ENCODE data around the gene RAB7A.
A peak's percentile ranks its signal among the peaks of the same experiment; 100 is the strongest.
"Not testable (repeated sequence)": the region's sequence is repeated elsewhere in the genome, so short reads cannot be mapped to it uniquely, and the experiment has no call there.

Gene RAB7A

DNA sequence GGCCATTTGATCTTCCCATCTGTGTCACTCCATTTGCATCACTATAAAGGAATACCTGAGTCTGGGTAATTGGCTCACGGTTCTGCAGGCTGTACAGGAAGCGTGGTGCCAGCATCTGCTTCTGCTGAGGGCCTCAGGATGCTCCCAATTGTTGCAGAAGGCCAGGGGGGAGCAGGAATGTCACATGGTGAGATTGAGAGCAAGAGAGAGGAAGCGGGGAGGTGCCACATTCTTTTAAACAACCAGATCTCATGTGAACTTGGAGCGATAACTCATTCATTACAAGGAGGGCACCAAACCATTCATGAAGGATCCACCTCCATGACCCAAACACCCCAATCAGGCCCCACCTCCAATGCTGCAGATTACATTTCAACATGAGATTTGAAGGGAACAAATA, 13.1 kb upstream of the RAB7A start:
- no peak for DNase-seq

DNA sequence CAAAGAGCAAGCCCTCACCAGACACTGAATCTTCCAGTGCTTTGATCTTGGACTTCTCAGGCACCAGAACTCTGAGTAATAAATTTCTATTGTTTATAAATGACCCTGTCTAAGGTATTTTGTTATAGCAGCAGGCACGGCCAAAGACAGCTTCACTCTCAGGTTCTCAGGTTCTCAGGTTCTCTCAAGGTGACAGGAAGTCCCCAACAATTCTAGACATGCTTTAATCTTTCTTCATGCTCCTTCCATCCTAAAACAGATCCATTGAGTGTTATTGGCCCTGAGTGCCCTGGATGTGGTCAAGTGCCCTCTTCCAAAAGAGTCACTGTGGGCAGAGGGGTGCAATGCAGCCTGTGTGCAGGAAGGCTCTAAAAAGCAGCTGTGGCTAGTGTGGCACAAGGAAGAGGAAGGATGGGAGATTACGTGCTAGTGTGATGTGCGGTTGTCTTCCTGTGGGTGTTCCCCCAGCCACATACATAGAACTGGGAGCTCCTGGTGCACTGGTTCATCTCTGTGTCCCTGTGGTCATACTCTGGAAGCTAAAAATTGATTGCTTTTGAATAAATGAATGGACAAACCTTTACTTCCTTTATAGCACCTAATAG, 11.0 kb upstream of the RAB7A start:
- DNase-seq, result peak; percentile 58

DNA sequence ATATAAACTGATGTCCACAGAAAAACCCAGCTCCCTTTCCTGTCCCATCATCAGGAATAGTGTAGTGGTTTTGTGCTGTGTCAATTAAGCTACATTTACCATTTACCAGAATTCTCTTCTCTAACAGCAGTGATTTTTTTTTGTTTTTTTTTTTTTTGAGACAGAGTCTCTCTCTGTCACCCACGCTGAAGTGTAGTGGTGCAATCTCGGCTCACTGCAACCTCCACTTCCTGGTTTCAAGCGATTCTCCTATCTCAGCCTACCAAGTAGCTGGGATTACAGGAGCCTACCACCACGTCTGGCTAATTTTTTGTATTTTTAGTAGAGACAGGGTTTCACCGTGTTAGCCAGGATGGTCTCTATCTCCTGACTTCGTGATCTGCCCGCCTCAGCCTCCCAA, 7.1 kb upstream of the RAB7A start:
- DNase-seq, result not testable (repeated sequence)

DNA sequence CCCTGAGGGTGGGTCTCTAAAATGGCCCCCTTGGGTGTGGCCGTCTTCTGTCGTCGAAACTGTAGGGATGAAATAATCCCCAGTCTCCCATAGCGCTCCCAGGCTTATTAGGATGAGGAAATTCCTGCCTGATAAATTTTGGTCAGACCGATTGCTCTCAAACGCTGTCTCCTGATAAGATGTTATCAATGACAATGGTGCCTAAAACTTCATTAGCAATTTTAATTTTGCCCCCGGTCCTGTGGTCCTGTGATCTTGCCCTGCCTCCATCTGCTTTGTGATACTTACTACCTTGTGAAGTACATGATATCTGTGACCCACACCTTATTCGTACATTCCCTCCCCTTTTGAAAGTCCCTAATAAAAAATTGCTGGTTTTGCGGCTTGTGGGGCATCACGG, 5.1 kb upstream of the RAB7A start:
- no peak for DNase-seq

DNA sequence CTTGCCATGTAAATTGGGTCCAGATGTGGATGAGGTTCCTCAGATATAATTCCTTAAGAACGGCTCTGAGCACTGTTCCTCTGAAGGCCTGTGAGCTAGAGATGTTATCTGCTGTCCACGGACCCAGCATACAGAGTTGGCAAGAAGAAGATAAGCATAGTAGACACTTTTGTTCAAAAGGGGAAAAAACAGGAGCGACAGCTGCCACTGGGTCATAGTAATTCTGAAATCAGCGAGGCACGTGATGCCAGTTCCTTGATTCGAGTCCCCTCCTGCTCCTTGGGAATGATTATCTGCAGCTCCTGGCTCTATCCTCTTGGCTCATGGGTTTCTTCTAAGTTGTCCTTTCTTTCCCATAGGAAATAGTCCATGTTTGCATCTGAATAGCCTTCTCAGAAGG, 2.5 kb upstream of the RAB7A start:
- DNase-seq, result peak; percentile 48

DNA sequence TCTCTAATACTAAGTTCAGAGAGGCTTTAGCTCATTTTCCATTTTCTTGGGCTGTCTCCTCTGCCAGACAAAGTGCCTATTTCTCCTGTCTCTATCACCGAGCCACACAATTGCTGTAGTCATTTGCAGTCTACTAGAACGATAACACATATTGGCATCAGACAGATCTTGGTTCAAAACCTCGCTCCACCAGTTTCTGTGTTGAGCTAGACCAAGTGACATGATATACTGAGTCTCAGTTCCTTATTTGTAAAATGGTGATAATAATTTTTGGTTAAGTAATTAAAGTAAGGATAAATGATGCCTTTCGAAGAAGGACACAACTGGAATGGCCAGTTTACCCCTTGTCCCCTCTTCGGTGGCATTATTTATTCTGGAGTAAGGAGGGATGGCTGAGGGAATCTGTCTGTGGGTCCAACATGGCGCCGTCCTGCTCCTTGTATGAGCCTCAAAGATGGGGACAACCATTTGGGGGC, 398 bp upstream of the RAB7A start:
- DNase-seq, result no peak

DNA sequence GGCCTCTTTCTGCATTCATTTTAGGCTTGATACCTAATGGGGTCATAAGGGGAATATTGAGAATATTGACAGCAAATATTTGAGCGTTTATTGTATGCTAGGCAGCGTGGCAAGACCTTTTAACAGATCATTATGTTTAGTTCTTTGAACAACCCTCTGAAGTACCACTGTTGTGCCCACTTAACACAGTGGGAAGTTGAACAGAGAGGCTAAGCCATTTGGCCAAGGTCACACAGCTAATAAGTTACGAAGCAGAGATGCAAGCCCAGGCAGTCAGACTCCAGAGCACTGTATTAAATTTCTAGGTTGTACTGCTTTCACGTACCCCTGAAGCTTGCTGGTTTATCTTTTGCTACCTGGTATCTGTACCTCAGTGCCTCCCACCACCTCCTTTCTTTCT, 1.1 kb downstream of the RAB7A start:
- DNase-seq, result no peak

DNA sequence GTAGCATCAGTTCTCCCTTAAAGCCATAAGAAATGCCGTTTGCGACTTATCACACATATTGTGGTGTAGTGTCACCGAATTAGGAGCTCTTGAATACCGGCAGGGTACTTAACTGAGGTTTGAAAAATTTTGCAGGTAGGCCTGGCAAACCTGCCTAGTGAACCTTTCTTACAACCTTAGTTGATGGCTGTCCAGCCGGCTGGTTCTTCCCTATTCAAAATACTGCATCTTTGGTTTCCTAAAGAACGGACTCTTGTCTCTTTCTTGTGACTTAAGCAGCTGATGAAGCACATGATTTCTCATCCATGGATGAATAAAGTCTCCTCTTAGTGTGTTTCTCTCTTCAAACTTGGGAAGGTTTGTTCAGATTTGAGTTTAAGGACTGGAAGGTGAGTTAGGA, 1.5 kb downstream of the RAB7A start:
- DNase-seq, result no peak

DNA sequence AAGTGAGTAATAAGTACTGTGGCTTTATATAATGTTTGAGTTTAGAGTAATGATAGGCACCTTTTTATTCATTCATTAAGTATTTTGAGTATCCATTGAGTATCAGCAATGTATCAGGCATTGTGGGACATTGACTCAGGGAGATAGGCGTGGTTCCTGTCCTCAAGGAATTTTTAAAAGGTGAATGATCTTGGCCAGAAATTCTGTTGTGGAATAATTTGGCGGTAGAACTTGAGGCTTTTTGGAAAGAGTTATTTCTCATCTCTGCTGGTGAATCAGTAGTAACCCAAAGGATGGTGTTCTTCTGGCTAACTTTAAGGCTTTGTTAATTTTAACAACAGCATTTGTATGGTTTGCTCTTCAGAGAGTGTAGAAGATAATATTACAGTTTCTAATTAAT, 2.0 kb downstream of the RAB7A start:
- DNase-seq, result no peak

DNA sequence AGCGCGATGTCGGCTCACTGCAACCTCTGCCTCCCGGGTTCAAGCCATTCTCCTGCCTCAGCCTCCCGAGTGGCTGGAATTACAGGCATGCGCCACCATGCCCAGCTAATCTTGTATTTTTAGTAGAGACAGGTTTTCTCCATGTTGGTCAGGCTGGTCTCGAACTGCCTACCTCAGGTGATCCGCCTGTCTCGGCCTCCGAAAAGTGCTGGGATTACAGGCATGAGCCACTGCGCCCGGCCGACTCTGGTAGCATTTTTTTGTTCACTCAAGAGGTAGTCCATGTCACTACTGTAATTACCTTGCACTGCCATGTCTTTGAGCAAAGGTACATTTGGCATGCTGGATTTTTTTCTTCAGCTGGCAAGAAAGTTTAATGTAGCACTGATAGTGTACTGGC, 2.5 kb downstream of the RAB7A start:
- DNase-seq, result not testable (repeated sequence)

DNA sequence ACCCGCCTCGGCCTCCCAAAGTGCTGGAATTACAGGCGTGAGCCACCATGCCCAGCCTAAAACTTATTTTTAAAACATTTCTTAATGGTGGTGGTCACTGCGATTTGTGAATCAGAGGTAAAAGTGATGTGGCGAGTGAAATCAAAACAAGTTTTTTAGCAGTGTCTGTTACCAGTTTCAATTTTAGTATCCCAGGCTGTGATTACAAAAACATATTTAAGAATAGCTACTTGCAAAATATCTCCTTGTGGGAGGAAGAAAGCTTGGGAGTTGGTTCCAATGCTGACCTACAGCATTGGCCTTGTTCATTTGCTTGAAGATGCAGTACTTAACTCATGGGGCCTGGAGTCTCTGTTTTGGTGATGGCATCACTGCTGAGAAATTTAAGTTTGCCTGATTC, 4.5 kb downstream of the RAB7A start:
- no peak for DNase-seq

DNA sequence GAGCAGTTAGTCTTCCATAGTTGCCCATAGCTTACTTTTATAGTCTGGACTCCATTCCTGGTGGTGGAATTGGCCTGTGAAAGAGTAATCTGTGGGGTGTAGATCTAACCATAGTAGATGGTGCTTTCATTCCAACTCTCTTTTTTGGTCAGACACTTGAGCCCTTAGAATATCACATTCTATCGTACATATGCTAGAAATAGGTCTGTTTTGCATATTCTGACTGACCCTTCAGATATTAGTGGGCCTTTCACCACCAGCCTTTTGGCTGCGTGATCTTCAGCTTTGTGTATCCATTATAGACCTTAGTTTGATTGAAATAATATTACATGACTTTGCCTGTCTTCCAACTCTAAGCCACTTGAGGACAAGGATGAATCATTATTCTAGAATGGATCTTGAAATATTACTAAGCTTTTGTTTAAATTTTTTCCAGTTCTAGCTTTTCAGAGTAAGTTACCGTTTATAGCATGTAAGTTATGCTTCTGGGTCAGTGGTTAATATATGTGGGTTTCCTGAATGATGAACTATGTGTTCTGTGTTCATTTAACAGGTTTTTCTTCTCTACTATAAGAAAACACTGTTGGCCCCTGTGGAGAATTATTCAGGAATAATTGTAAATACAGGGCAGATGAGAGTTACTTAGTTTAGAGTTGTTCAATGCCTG, 8.7 kb downstream of the RAB7A start:
- DNase-seq, result no peak

DNA sequence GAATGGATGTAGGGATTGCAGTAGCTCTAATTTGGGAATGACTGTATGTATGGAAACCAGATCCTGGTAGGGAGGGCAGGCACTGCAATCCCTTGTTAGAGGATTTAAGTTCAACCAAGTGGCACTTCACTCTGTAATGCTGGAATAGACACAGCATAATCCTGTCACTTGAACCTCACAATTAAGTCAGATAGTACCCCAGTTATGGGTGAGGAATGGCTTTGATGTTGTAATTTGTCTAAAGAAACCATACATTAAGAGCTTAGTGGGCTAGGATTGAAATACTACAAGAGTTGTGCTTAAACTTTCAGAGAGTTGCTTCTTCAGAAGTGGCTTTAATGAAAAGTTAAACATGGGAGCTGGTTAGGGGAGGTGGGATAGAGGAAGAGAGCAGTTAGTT, 9.3 kb downstream of the RAB7A start:
- DNase-seq, result no peak

DNA sequence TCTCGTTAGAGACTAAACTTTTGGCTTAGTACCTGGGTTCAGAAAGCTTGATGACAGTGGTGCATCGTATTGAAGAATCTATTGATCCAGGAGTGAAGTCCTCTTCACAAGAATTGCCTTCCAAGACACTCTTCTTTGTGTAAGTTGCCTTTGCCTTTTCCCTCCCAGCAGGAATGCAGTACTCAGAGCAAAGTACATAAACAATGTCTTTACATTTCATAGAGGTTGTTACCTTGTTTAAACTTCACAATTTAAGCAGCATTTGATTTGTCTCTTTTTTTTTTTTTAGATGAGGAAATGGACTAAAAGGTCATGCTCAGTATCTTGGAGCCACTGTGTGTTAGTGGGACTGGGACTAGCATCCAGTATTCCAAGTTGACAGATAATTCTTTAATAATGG, 9.9 kb downstream of the RAB7A start:
- DNase-seq, result no peak

DNA sequence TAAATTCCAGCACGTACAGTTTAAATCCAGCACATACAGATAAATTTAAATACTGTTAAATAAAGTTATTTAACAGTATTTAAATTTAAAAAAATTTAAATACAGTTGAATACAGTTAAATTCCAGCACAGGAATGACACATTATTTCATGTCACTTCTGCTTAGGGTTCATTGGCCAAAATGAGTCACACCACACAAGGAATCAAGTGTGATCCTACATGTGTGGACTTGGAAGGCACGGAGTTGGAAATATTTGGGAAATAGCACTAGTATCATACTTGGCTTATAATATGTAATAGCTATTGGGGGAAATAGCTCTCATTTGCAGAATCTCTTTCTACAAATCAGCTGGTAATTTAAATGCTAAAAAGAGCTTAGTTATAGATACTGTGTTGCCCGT, 10.6 kb downstream of the RAB7A start:
- DNase-seq, result no peak

DNA sequence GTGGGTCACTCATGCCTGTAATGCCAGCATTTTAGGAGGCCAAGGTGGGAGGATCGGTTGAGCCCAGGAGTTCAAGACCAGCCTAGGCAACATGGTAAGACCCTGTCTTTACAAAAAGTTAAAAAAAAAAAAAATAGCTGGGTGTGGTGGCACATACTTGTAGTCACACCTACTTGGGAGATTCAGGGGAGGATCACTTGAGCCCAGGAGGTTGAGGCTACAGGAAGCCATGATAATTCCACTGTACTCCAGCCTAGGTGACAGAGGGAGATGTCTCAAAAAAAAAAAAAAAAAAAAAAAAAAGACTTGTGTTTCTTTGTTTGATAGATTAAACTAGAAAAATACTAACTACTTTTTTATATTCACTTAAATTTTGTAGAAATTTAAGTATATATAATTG, 14.6 kb downstream of the RAB7A start:
- peak; percentile 60 for DNase-seq

DNA sequence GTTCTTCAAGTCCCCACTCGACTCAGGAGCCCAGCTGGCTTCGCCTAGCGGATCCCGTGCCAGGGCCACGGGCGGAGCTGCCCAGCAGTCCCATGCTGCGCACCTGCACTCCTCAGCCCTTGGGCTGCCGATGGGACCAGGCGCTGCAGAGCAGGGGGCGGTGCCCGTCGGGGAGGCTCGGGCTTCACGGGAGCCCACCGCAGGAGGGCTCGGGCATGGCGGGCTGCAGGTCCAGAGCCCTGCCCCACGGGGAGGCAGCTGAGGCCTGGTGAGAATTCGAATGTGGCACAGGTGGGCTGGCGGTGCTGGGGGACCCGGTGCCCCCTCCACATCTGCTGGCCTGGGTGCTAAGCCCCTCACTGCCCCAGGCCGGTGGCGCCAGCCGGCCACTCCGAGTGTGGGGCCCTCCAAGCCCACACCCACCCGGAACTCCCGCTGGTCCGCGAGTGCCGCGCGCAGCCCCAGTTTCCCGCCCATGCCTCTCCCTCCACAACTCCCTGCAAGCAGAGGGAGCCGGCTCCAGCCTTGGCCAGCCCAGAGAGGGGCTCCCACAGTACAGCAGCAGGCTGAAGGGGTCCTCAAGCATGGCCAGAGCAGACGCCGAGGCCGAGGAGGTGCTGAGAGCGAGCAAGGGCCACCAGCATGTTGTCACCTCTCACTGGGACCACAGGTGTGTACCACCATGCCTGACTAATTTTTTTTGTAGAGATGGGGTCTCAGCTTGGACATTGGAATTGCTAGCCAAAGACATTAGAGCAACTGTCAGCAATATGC, 17.0 kb downstream of the RAB7A start:
- DNase-seq, result no peak

DNA sequence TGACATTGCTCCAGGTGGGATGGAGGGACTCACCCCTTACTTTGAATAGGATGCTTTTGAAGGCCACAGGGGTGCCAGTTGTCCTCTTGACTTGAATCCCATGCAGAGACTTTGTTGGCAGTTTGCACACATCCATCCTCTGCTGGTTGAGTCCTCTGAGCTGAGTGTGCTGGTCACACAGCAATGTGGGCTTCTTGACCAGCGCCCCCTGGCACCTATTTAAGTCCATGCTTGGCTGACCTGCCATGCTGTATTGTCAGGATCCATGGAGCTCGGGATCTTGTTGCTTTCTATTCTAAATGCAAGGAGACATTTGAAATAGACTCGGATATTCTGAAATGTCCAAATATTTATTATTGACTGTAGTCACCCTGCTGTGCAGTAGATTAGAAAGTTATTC, 19.8 kb downstream of the RAB7A start:
- DNase-seq, result no peak

DNA sequence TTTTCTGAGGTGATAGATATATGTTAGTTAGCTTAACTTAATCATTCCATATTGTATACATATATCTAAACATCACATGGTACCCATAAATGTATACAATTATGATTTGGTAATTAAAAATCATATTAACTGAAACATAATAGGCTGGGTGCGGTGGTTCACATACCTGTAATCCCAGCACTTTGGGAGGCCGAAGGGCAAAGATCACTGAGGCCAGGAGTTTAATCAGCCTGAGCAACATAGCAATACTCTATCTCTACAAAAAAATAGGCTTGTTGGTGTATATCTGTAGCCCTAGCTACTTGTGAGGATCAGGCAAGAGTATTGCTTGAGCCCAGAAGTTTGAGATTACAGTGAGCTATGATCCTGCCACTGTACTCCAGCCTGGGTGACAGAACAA, 20.9 kb downstream of the RAB7A start:
- no peak for DNase-seq

DNA sequence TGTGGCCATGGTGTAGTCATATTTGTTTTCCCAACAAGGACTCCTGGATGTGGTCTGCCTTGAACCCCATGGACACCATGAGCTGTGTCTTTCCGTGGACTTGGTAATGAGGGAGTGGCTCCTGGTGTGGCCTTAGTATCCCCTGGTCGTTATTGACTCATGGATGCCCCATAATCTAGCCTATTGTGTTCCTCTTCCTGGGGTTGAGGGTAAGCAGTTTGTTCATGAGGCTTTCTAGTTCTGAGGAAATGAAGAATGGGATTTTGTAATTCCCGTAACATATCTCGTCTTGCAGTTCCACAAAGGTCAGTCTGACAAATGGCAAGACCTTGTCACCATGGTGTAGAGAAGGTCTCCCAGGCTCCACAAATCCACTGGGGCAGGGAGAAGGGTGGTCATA, 22.6 kb downstream of the RAB7A start:
- no peak for DNase-seq

DNA sequence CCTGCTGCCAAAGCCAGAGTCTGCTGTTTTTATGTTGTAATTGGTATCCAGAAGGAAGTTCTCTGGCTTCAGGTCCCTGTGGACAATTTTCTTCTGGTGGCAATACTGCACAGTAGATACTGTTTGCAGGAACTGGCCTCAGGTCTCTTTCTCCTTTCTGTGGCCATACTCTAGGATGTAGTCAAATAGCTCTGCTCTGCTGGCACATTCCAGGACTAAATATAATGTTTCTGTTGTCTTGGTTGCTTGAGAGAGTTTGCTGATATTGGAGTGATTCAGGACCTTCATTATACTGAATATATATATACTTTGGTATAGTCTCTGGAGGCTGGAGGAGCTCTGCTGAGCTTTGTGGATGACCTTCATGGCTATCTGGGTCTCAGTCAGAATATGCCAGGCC, 23.1 kb downstream of the RAB7A start:
- no peak for DNase-seq

DNA sequence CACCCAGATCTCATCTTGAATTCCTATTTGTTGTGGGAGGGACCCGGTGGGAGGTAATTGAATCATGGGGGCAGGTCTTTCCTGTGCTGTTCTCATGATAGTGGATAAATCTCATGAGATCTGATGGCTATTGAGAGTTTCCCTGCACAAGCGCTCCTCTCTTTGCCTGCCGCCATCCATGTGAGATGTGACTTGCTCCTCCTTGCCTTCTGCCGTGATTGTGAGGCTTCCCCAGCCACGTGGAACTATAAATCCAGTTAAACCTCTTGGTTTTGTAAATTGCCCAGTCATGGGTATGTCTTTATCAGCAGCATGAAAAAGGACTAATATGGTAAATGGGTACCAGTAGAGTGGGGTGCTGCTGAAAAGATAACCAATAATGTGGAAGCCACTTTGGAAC, 23.6 kb downstream of the RAB7A start:
- not testable (repeated sequence) for DNase-seq

DNA sequence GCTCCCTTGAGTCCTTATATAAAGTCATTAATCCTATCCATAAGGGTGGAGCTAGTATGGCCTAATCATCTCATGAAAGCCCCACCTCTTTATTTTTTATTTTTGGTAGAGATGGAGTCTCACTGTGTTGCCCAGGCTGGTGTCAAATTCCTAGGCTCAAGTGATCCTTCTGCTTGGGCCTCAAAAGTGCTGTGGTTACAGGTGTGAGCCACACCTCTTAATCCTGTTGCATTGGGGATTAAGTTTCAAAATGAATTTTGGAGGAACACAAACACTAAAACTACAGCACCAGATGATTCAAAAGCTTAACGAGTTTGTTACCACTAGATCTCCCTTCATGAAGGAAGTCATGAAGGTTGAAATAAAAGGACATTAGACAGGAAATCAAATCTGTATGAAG, 27.7 kb downstream of the RAB7A start:
- no peak for DNase-seq

DNA sequence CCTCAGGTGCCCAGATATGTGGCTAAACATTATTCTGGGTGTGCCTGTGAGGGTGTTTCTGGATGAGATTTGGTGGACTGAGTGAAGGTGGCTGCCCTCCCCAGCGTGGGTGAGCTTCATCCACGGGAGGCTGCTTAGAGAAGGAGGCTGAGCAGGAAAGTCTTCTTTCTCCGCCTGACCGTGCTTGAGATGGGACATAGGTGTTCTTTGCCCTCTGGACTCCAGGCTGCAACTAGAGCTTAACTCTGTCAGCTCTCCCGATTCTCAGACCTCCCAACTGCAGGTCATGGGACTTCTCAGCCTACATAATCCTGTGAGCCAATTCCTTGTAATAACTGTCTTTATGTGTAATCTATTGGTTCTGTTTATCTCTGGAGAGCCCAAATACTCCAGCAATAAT, 34.1 kb downstream of the RAB7A start:
- DNase-seq, result no peak

Data from hematopoietic multipotent progenitor cell treated with erythropoietin and hydrocortisone succinate and interleukin-3 and kit ligand, for 6 days (in vitro differentiated cells).